GM12878 (cell line): Measurements from ENCODE around the gene RSBN1L. TPM values are rescaled to one million over a fixed set of nuclear protein-coding genes. Genes with fewer than 3 reads are reported as not detected.

Experiments
- ATAC-seq: fragments of 200-7000 bp; cut with Tn5 transposase; 3 replicates; pipeline ENCODE4 v1.9.1; 2020; ENCODE audit warnings: mild to moderate bottlenecking, moderate library complexity
- BruUV-seq: library from RNA; stranded (reverse); fragments of 400-500 nt; replicated peaks from 2 replicates; lab custom pipeline; 2021; lab: Mats Ljungman, UMichigan
- CTCF ChIA-PET: fragments of 300-600 bp; sonication (Branson Sonifier 250); formaldehyde crosslinking; extraction: SDS; loops from one replicate; lab custom pipeline; 2021; ENCODE audit warnings: inconsistent platforms; lab: Yijun Ruan, JAX
- POLR2A ChIA-PET: fragments of 350-600 bp; formaldehyde crosslinking; extraction: SDS; loops from one replicate; lab custom pipeline; 2021; ENCODE audit warnings: inconsistent platforms; lab: Charles Lee
- RAD21 ChIA-PET: fragments of 300-600 bp; sonication (Branson Sonifier 250); formaldehyde crosslinking; loops from one replicate; lab custom pipeline; 2023; ENCODE audit warnings: antibody characterized with exemption; ENCODE audit not compliant: unreplicated experiment; lab: Charles Lee
- SMC1A ChIA-PET: fragments of 300-600 bp; sonication (Branson Sonifier 250); formaldehyde crosslinking; loops from one replicate; lab custom pipeline; 2023; ENCODE audit not compliant: unreplicated experiment, uncharacterized antibody; lab: Charles Lee
- DNase-seq: peaks from one replicate; pipeline ENCODE4 v3.0.0-alpha.2; 2011; ENCODE audit warnings: low read depth, low spot score
- FAIRE-seq: peaks from 3 replicates; lab custom pipeline; 2011; peaks lifted over from hg19 to GRCh38; lab: Jason Lieb, UNC
- H2AFZ ChIP-seq: 2 replicates; pipeline ENCODE4 v1.6.0; 2011; ENCODE audit warnings: low read depth, low read length, control low read depth; ENCODE audit not compliant: control insufficient read depth
- H3K27ac ChIP-seq: 2 replicates; pipeline ENCODE4 v1.5.1; 2011; ENCODE audit warnings: control low read depth; ENCODE audit not compliant: control insufficient read depth, insufficient read depth
- H3K27me3 ChIP-seq, 2 experiments: replicated peaks in 1 of 2; 2 replicates each; pipeline versions ENCODE4 v1.6.0 to v1.6.1; 2011; ENCODE audit warnings: low read length in 1 of 2; ENCODE audit not compliant: control insufficient read depth in 2 of 2, insufficient read depth in 2 of 2
- H3K36me3 ChIP-seq, 2 experiments: 2 replicates each; pipeline ENCODE4 v1.5.1; 2011; ENCODE audit warnings: low read length in 1 of 2; ENCODE audit not compliant: control insufficient read depth in 2 of 2, insufficient read depth in 2 of 2
- H3K4me1 ChIP-seq: 2 replicates; pipeline ENCODE4 v1.6.1; 2011; ENCODE audit warnings: mild to moderate bottlenecking, low read length, moderate library complexity, mixed read lengths; ENCODE audit not compliant: control insufficient read depth, insufficient read depth
- H3K4me2 ChIP-seq: 2 replicates; pipeline ENCODE4 v1.6.0; 2011; ENCODE audit warnings: control low read depth; ENCODE audit not compliant: control insufficient read depth, insufficient read depth
- H3K4me3 ChIP-seq: fragments of 200-600 bp; sonication (generic); 2 replicates; pipeline ENCODE4 v1.5.1; 2016
- H3K79me2 ChIP-seq: 2 replicates; pipeline ENCODE4 v1.6.0; 2011; ENCODE audit warnings: low read length; ENCODE audit not compliant: control insufficient read depth, insufficient read depth
- H3K9ac ChIP-seq: 2 replicates; pipeline ENCODE4 v1.8.0; 2011; ENCODE audit warnings: low read length, control low read depth, mixed read lengths; ENCODE audit not compliant: control insufficient read depth, insufficient read depth
- H3K9me3 ChIP-seq: replicated peaks from 3 replicates; pipeline ENCODE4 v1.5.1; 2011; ENCODE audit warnings: mild to moderate bottlenecking, low read length; ENCODE audit not compliant: control insufficient read depth, insufficient read depth
- H4K20me1 ChIP-seq: 2 replicates; pipeline ENCODE4 v1.6.0; 2011; ENCODE audit not compliant: control insufficient read depth, insufficient read depth
- BHLHE40 ChIP-seq, 2 experiments: fragments of 450-650 bp in 1 of 2; IDR thresholded peaks; 2 replicates each; pipeline ENCODE4 v1.6.1; 2011 to 2017; ENCODE audit warnings: low read depth in 2 of 2, borderline replicate concordance in 1 of 2, improper control_type of control experiment in 1 of 2, low read length in 1 of 2, mild to moderate bottlenecking in 1 of 2
- E2F8 ChIP-seq: fragments of 450-650 bp; IDR thresholded peaks from 2 replicates; pipeline ENCODE4 v1.6.1; 2018; ENCODE audit warnings: mild to moderate bottlenecking, low read depth, moderate library complexity; ENCODE audit not compliant: partially characterized antibody
- NFIC ChIP-seq: IDR thresholded peaks from 2 replicates; pipeline ENCODE4 v1.6.1; 2012; ENCODE audit warnings: low read depth, mild to moderate bottlenecking, inconsistent platforms, low read length, moderate library complexity
- WGBS: methylation state at CpG from one replicate; pipeline ENCODE4 v1.1.6; 2016; ENCODE audit warnings: low lambda C conversion rate; ENCODE audit not compliant: insufficient replicate concordance, insufficient coverage; ENCODE audit errors: missing lambda C conversion rate; 5-methylcytosine and 5-hydroxymethylcytosine counted together
- in situ Hi-C: fragments of 300-500 bp; cut with MboI; formaldehyde crosslinking; loops from 9 replicates; pipeline ENCODE4 v1.14.3; 2018; ENCODE audit warnings: mixed read lengths
- intact Hi-C: fragments of 100-400 bp; cut with micrococcal nuclease; formaldehyde crosslinking; loops from one replicate; pipeline ENCODE4 v1.14.2; 2022; ENCODE audit not compliant: unreplicated experiment
- polyA plus RNA-seq, 11 experiments: library from polyadenylated mRNA; depleted of rRNA in 4 of 11; unstranded in 6 of 11; stranded (reverse) in 5 of 11; fragments of >200 nt; fragmentation: Nextera tagmentation in 4 of 11; fragmentation: Illumina TruSeq in 1 of 11; extraction: Ambion mirVana in 4 of 11; extraction: Trizol in 1 of 11; gene quantifications; 1 replicate in 1 of 11; 2 replicates in 10 of 11; pipeline versions ENCODE4 v1.2.1 to v1.2.3, GENCODE V29; 2011 to 2016; ENCODE audit warnings: inconsistent platforms in 2 of 11, missing spikeins in 2 of 11, low read depth in 1 of 11
- total RNA-seq, 4 experiments: library from RNA; depleted of rRNA in 3 of 4; stranded (reverse); fragments of >200 nt in 3 of 4; fragmentation: Illumina TruSeq in 1 of 4; extraction: Trizol in 1 of 4; gene quantifications; 2 replicates each; pipeline versions ENCODE4 v1.2.1 to v1.2.3, GENCODE V29; 2013 to 2021
- TF ChIP-seq, protein P1 (sequence below): fragments of 150-350 bp; IDR thresholded peaks from 2 replicates; pipeline ENCODE4 v1.6.1; 2014; ENCODE audit warnings: mild to moderate bottlenecking, low read depth, low read length

The RSBN1L gene
- total and polyA plus RNA-seq, 10 of the 15 experiments (the other 5 are each of a cell fraction or from before 2014, with no cell fraction given) = 4.5 to 23.7 (median 10.3) TPM

- Histone ChIP-seq H3K27me3 (no peaks in the 10 kb centered on the region), H3K4me3 (peak overlapping the region; percentile 99), H2AFZ (peak overlapping the region; percentile 55), H3K9me3 (no peaks in the 10 kb centered on the region), H3K36me3 (0 out of 4 replicates have a peak, but pooled peaks cover 0 to 3% of the 10 kb centered on the region in 2 experiments), H3K9ac (peak overlapping the region; percentile 97), H3K4me2 (peak overlapping the region; percentile 68), H3K79me2 (peaks cover 75% of the 10 kb centered on the region), H3K27ac (peak overlapping the region; percentile 95), H3K4me1 (peaks cover 3% of the 10 kb centered on the region), H4K20me1 (peaks cover under 1% of the 10 kb centered on the region; the same call in 1 of the 2 replicates)
- FAIRE-seq = no peak
- intact Hi-C loops = loop anchor here (2.0 kb wide), 2 partner anchors 61 to 101 kb away; partner anchors contain the start of genes PHTF2 and TMEM60
- ChIA-PET POLR2A (interaction anchor here (1.0 to 3.3 kb wide), 3 partner anchors 10 to 169 kb away, joined by 3 to 12 read pairs (median 5); partner anchors contain the start of genes PHTF2 and TMEM60), CTCF (interaction anchor here (0.7 to 4.4 kb wide), 12 partner anchors 11 to 206 kb away, joined by 3 to 29 read pairs (median 4); partner anchors contain the start of genes PHTF2 and TMEM60), SMC1A (interaction anchor here (0.8 to 3.7 kb wide), 17 partner anchors 10 to 215 kb away, joined by 3 to 19 read pairs (median 4); no protein-coding TSS in a partner anchor), RAD21 (interaction anchor here (0.7 to 2.8 kb wide), 8 partner anchors 10 to 320 kb away, joined by 3 to 11 read pairs (median 4); partner anchors contain the start of genes PHTF2 and TMEM60)
- BruUV-seq = TSS peak; percentile 53
- TF ChIP-seq BHLHE40 (IDR thresholded peaks at IDR 0.05; ENCODE audit: borderline replicate concordance in 1 of 2, low read depth in 2 of 2, low read length in 1 of 2) (peak; percentile 18 to 44; a peak in 1 of 4 replicates), E2F8 (no peak), NFIC (0 out of 2 replicates have a peak, but pooled peaks have one; percentile 0)
- TF ChIP-seq, protein P1, sequence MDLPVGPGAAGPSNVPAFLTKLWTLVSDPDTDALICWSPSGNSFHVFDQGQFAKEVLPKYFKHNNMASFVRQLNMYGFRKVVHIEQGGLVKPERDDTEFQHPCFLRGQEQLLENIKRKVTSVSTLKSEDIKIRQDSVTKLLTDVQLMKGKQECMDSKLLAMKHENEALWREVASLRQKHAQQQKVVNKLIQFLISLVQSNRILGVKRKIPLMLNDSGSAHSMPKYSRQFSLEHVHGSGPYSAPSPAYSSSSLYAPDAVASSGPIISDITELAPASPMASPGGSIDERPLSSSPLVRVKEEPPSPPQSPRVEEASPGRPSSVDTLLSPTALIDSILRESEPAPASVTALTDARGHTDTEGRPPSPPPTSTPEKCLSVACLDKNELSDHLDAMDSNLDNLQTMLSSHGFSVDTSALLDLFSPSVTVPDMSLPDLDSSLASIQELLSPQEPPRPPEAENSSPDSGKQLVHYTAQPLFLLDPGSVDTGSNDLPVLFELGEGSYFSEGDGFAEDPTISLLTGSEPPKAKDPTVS = 0 out of 2 replicates have a peak, but pooled peaks have one; percentile 14
- in situ Hi-C loops = no loop called here
- 0 out of 3 replicates have a peak, but pooled peaks have one; percentile 6 for ATAC-seq
- 4% methylated on average over 10 of the region's 10 CpGs for WGBS
- no peak for DNase-seq
Measured at GRCh38 chr7:77697535-77697831, 1.2 kb downstream of the RSBN1L start.
